GDM1 (cell line): ENCODE data around the gene ABHD2.

Experiments
- DNase-seq: peaks from one replicate; lab custom pipeline; 2025; lab: John Stamatoyannopoulos, UW

Gene ABHD2

GRCh38 chr15:89167267-89168176 is 79.3 kb downstream of the ABHD2 start:
- no peak for DNase-seq

GRCh38 chr15:89168316-89168833 is 80.1 kb downstream of the ABHD2 start:
- DNase-seq: no peak

- DNase-seq: no peak
Observed at GRCh38 chr15:89170364-89170763, 82.1 kb downstream of the ABHD2 start.

GRCh38 chr15:89171136-89172072 is 83.1 kb downstream of the ABHD2 start:
- peak; percentile 14 for DNase-seq

- DNase-seq: no peak
Observed at GRCh38 chr15:89172921-89173320, 84.7 kb downstream of the ABHD2 start.

GRCh38 chr15:89174476-89174875 is 86.2 kb downstream of the ABHD2 start:
- no peak for DNase-seq

- DNase-seq: no peak
Observed at GRCh38 chr15:89175617-89176191, 87.4 kb downstream of the ABHD2 start.

- DNase-seq: no peak
Observed at GRCh38 chr15:89177116-89177515, 88.9 kb downstream of the ABHD2 start.

GRCh38 chr15:89177633-89178306 is 89.5 kb downstream of the ABHD2 start:
- peak; percentile 40 for DNase-seq

- no peak for DNase-seq
Observed at GRCh38 chr15:89178307-89178977, 90.2 kb downstream of the ABHD2 start.

- DNase-seq: no peak
Observed at GRCh38 chr15:89179966-89180875, 92.0 kb downstream of the ABHD2 start.

- DNase-seq: no peak
Observed at GRCh38 chr15:89184357-89184756, 96.1 kb downstream of the ABHD2 start.

- no peak for DNase-seq
Observed at GRCh38 chr15:89184886-89185526, 96.8 kb downstream of the ABHD2 start.

- DNase-seq: no peak
Observed at GRCh38 chr15:89186803-89187202, 98.5 kb downstream of the ABHD2 start.

- DNase-seq: no peak
Observed at GRCh38 chr15:89187301-89187985, 99.2 kb downstream of the ABHD2 start.

- DNase-seq: no peak
Observed at GRCh38 chr15:89187986-89188514, 99.8 kb downstream of the ABHD2 start.

- DNase-seq: no peak
Observed at GRCh38 chr15:89192136-89192535, 103.9 kb downstream of the ABHD2 start.

- DNase-seq: no peak
Observed at GRCh38 chr15:89192766-89193165, 104.5 kb downstream of the ABHD2 start.

- no peak for DNase-seq
Observed at GRCh38 chr15:89194608-89195007, 106.4 kb downstream of the ABHD2 start.
